Kidney (tissue), 14 donors: ENCODE measurements around the gene SALL1. TPM values are rescaled to one million over a fixed set of nuclear protein-coding genes. Genes with fewer than 3 reads are reported as not detected.

Source experiments
- DNase-seq, 5 donors: peaks; one replicate each; pipeline ENCODE4 v3.0.0-alpha.2; 2013 to 2020
- FAIRE-seq: peaks from 2 replicates; lab custom pipeline; 2012; peaks lifted over from hg19 to GRCh38; lab: Jason Lieb, UNC
- H3K27ac ChIP-seq, 2 donors: one replicate each; pipeline ENCODE4 v1.7.0; 2013; ENCODE audit warnings: low read depth in 2 of 2, low read length in 2 of 2, inconsistent platforms in 1 of 2
- H3K27me3 ChIP-seq: one replicate; pipeline ENCODE4 v1.7.1; 2013; ENCODE audit warnings: low read length, inconsistent platforms; ENCODE audit not compliant: control insufficient read depth, insufficient read depth
- H3K36me3 ChIP-seq, 3 donors: one replicate each; pipeline versions ENCODE4 v1.7.0 to v1.7.1; 2013; ENCODE audit warnings: low read length in 3 of 3, control low read depth in 1 of 3, inconsistent platforms in 1 of 3; ENCODE audit not compliant: insufficient read depth in 3 of 3, control insufficient read depth in 2 of 3
- H3K4me1 ChIP-seq, 3 donors: one replicate each; pipeline versions ENCODE4 v1.7.0 to v1.7.1; 2013; ENCODE audit warnings: low read length in 3 of 3, inconsistent platforms in 1 of 3, low read depth in 1 of 3; ENCODE audit not compliant: control insufficient read depth in 2 of 3, insufficient read depth in 2 of 3
- H3K4me3 ChIP-seq, 3 donors: one replicate each; pipeline versions ENCODE4 v1.7.0 to v1.8.1; 2013; ENCODE audit warnings: low read length in 3 of 3, control low read depth in 1 of 3, inconsistent platforms in 1 of 3
- H3K9ac ChIP-seq, 3 donors: one replicate each; pipeline versions ENCODE4 v1.7.0 to v1.7.1; 2013; ENCODE audit warnings: low read length in 3 of 3, control low read depth in 1 of 3, inconsistent platforms in 1 of 3
- H3K9me3 ChIP-seq, 3 donors: one replicate each; pipeline versions ENCODE4 v1.7.0 to v1.7.1; 2013; ENCODE audit warnings: low read length in 3 of 3, control low read depth in 1 of 3, inconsistent platforms in 1 of 3; ENCODE audit not compliant: control insufficient read depth in 2 of 3, insufficient read depth in 1 of 3
- CTCF ChIP-seq: IDR thresholded peaks from 3 replicates; pipeline ENCODE4 v1.5.1; 2012; ENCODE audit warnings: mild to moderate bottlenecking, moderate library complexity, borderline replicate concordance; ENCODE audit not compliant: insufficient read depth; ENCODE audit errors: extremely low read depth
- intact Hi-C: fragments of 100-400 bp; cut with DNase I; formaldehyde crosslinking; loops from one replicate; pipeline ENCODE4 v1.11.1; 2022
- polyA plus RNA-seq: library from polyadenylated mRNA; stranded (reverse); fragments of 350-450 nt; fragmentation: Illumina TruSeq; extraction: RNeasy Lipid Tissue Mini Kit (QIAGEN cat#74804); gene quantifications from one replicate; pipeline ENCODE4 v1.2.3, GENCODE V29; 2014; ENCODE audit warnings: low read depth, low replicate concordance; ENCODE audit not compliant: insufficient read depth
- total RNA-seq: library from RNA; stranded (reverse); fragmentation: NEBNext Ultra II Directional; extraction: Animal tissue kit (Norgen Biotek cat#: 25700); gene quantifications from one replicate; pipeline ENCODE4 v1.2.1, GENCODE V29; 2021
- donor health status: control.
- donor health status: control.
- donor health status: control.
- donor health status: control.
- donor health status: control.
- donor health status: DM: yes; HTN: yes; CAD: no.
- donor health status: Normal renal cell carcinoma (clear cell type).

The SALL1 gene
- total and polyA plus RNA-seq, 2 donors from 2014 or later = 15.3 to 75.3 TPM

- Histone ChIP-seq H3K4me1 (peaks cover 0 to 13% (median 2%) of the 10 kb centered on the region in 3 donors), H3K27ac (no peak overlapping the region), H3K4me3 (no peak overlapping the region), H3K36me3 (no peaks in the 10 kb centered on the region), H3K27me3 (peaks cover 4% of the 10 kb centered on the region), H3K9ac (no peak overlapping the region), H3K9me3 (no peaks in the 10 kb centered on the region)
- intact Hi-C loops = no loop called here
- DNase-seq (no peak), FAIRE-seq (no peak)
- no peak for TF ChIP-seq CTCF
Observed at GRCh38 chr16:51110700-51111157, 40.3 kb downstream of the SALL1 start.

- Histone ChIP-seq H3K27ac (no peak overlapping the region), H3K27me3 (peaks cover 4% of the 10 kb centered on the region), H3K4me3 (no peak overlapping the region), H3K4me1 (peaks cover 0 to 8% (median 2%) of the 10 kb centered on the region in 3 donors), H3K9me3 (no peaks in the 10 kb centered on the region), H3K36me3 (no peaks in the 10 kb centered on the region), H3K9ac (no peak overlapping the region)
- no peak for DNase-seq
- no peak for FAIRE-seq
- intact Hi-C loops = no loop called here
- TF ChIP-seq CTCF = no peak
Observed at GRCh38 chr16:51109173-51109572, 41.9 kb downstream of the SALL1 start.

- FAIRE-seq = no peak
- Histone ChIP-seq H3K27me3 (no peaks in the 10 kb centered on the region), H3K9me3 (no peaks in the 10 kb centered on the region), H3K4me3 (no peak overlapping the region), H3K9ac (no peak overlapping the region), H3K27ac (no peak overlapping the region), H3K4me1 (peaks cover 0 to 8% (median 2%) of the 10 kb centered on the region in 3 donors), H3K36me3 (no peaks in the 10 kb centered on the region)
- no peak for TF ChIP-seq CTCF
- no peak for DNase-seq
- intact Hi-C loops = no loop called here
Observed at GRCh38 chr16:51107742-51108141, 43.3 kb downstream of the SALL1 start.

- intact Hi-C loops = no loop called here
- DNase-seq (no peak), FAIRE-seq (no peak)
- H3K27ac ChIP-seq = no peak overlapping the region
- no peaks in the 10 kb centered on the region for H3K36me3 ChIP-seq
- H3K27me3 ChIP-seq = no peaks in the 10 kb centered on the region
- no peaks in the 10 kb centered on the region for H3K9me3 ChIP-seq
- no peak overlapping the region for H3K9ac ChIP-seq
- H3K4me3 ChIP-seq = no peak overlapping the region
- no peak for TF ChIP-seq CTCF
- H3K4me1 ChIP-seq = peaks cover 0 to 2% (median 2%) of the 10 kb centered on the region in 3 donors
Observed at GRCh38 chr16:51106535-51106934, 44.5 kb downstream of the SALL1 start.
